Esophagus muscularis mucosa (tissue), 4 donors: Measurements from ENCODE around the gene BBIP1.

Experiments used
- EP300 ChIP-seq: sonication (generic); formaldehyde crosslinking; IDR thresholded peaks from one replicate; pipeline ENCODE4 v1.6.1; 2017; ENCODE audit warnings: antibody characterized with exemption
- POLR2A ChIP-seq: fragments of 450-650 bp; IDR thresholded peaks from one replicate; pipeline ENCODE4 v1.6.1; 2017; ENCODE audit warnings: antibody characterized with exemption, moderate library complexity, mild to moderate bottlenecking, low read depth
- POLR2AphosphoS5 ChIP-seq, 2 donors: sonication (generic); formaldehyde crosslinking; IDR thresholded peaks; one replicate each; pipeline ENCODE4 v1.6.1; 2017; ENCODE audit warnings: antibody characterized with exemption in 2 of 2
- TF ChIP-seq, protein P1 (sequence below), 3 experiments: fragments of 200-600 bp in 2 of 3; fragments of 450-650 bp in 1 of 3; sonication (generic) in 2 of 3; IDR thresholded peaks; one replicate each; pipeline ENCODE4 v1.5.1; 2017 to 2019; ENCODE audit warnings: antibody characterized with exemption in 3 of 3, mild to moderate bottlenecking in 2 of 3, moderate library complexity in 1 of 3

DNA sequence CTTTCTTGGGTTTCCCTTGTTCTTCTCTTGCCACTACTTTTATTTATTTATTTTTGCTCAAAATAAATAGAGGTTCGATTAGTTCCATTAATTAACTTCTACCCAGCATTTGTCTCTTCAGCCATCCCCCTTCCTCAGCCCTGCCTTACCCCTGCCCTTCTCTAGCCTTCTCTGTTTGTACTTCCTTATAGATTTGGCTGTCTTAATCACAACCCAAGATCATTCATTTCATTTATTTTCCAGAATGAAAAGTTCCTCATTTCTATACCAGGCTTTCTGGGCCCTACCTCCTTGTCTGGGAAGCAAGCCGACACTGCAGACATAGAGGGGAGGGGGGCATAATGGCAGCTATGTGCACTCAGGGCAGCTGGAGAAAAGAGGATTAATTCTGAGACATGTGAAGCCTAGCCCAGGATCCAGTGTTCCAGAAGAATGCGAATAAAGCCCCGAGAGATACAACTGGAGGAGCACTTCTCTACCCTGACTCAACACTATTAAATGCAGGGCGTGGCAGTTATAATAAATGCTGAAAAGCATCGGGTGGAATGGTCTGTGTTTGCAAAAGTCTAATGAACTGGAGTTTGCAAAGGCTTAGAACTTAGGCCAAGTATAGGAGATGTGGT, 53.7 kb downstream of the BBIP1 start:
- TF ChIP-seq POLR2A = no peak
- TF ChIP-seq, protein P1, sequence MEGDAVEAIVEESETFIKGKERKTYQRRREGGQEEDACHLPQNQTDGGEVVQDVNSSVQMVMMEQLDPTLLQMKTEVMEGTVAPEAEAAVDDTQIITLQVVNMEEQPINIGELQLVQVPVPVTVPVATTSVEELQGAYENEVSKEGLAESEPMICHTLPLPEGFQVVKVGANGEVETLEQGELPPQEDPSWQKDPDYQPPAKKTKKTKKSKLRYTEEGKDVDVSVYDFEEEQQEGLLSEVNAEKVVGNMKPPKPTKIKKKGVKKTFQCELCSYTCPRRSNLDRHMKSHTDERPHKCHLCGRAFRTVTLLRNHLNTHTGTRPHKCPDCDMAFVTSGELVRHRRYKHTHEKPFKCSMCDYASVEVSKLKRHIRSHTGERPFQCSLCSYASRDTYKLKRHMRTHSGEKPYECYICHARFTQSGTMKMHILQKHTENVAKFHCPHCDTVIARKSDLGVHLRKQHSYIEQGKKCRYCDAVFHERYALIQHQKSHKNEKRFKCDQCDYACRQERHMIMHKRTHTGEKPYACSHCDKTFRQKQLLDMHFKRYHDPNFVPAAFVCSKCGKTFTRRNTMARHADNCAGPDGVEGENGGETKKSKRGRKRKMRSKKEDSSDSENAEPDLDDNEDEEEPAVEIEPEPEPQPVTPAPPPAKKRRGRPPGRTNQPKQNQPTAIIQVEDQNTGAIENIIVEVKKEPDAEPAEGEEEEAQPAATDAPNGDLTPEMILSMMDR (IDR thresholded peaks at IDR 0.05) = no peak
- TF ChIP-seq POLR2AphosphoS5 (IDR thresholded peaks at IDR 0.05) = no peak
- TF ChIP-seq EP300 = no peak
